HepG2 (cell line): ENCODE data around the gene RAP1GAP2. TPM values are rescaled to one million over a fixed set of nuclear protein-coding genes. Genes with fewer than 3 reads are reported as not detected.

Experiments
- ATAC-seq: fragments of 200-7000 bp; cut with Tn5 transposase; 3 replicates; pipeline ENCODE4 v1.9.1; 2020; ENCODE audit warnings: mild to moderate bottlenecking, moderate library complexity
- BruUV-seq: library from RNA; stranded (reverse); fragments of 400-500 nt; replicated peaks from 2 replicates; lab custom pipeline; 2021; lab: Mats Ljungman, UMichigan
- CTCF ChIA-PET: fragments of 300-600 bp; formaldehyde crosslinking; extraction: SDS; loops from one replicate; lab custom pipeline; 2021; ENCODE audit warnings: low total read pairs, inconsistent platforms, low intra/inter-chr PET ratio; lab: Yijun Ruan, JAX
- POLR2A ChIA-PET: fragments of 350-600 bp; sonication (Branson Sonifier 250); formaldehyde crosslinking; loops from one replicate; lab custom pipeline; 2020; ENCODE audit warnings: antibody characterized with exemption, inconsistent platforms; lab: Yijun Ruan, JAX
- DNase-seq: peaks from one replicate; pipeline ENCODE4 v3.0.0-alpha.2; 2015; ENCODE audit warnings: low spot score
- FAIRE-seq: peaks from 3 replicates; lab custom pipeline; 2011; peaks lifted over from hg19 to GRCh38; lab: Jason Lieb, UNC
- H2AFZ ChIP-seq: one replicate; pipeline ENCODE4 v1.6.1; 2011; ENCODE audit warnings: low read length, inconsistent platforms
- H3K27ac ChIP-seq: fragments of 300-600 bp; 3 replicates; pipeline ENCODE4 v1.8.0; 2011; ENCODE audit warnings: mixed run types, mild to moderate bottlenecking, mixed read lengths, low read length, inconsistent platforms; ENCODE audit not compliant: insufficient read depth; ENCODE audit errors: extremely low read length
- H3K27me3 ChIP-seq, 2 experiments: fragments of 200-600 bp in 1 of 2; 2 replicates in 1 of 2; 3 replicates in 1 of 2; pipeline versions ENCODE4 v1.6.0 to v1.8.0; 2011; ENCODE audit warnings: low read length in 2 of 2, mild to moderate bottlenecking in 2 of 2, moderate library complexity in 2 of 2, inconsistent platforms in 1 of 2; ENCODE audit not compliant: insufficient read depth in 2 of 2, control insufficient read depth in 1 of 2
- H3K36me3 ChIP-seq, 2 experiments: fragments of 200-600 bp in 1 of 2; replicated peaks in 1 of 2; 2 replicates in 1 of 2; 3 replicates in 1 of 2; pipeline versions ENCODE4 v1.5.1 to v1.8.0; 2011; ENCODE audit warnings: low read length in 2 of 2, inconsistent platforms in 1 of 2; ENCODE audit not compliant: insufficient read depth in 2 of 2, control insufficient read depth in 1 of 2
- H3K4me1 ChIP-seq: 2 replicates; pipeline ENCODE4 v1.5.1; 2012; ENCODE audit warnings: low read length, inconsistent platforms; ENCODE audit not compliant: insufficient read depth
- H3K4me2 ChIP-seq: 2 replicates; pipeline ENCODE4 v1.6.0; 2011; ENCODE audit warnings: low read depth, low read length, inconsistent platforms
- H3K4me3 ChIP-seq, 3 experiments: fragments of 200-600 bp in 1 of 3; sonication (generic), shearing (Covaris generic) in 1 of 3; replicated peaks in 1 of 3; 2 replicates each; pipeline ENCODE4 v1.5.1; 2011 to 2016; ENCODE audit warnings: low read length in 3 of 3, inconsistent platforms in 2 of 3, low read depth in 2 of 3, mild to moderate bottlenecking in 2 of 3, control low read depth in 1 of 3, mixed read lengths in 1 of 3; ENCODE audit not compliant: insufficient read depth in 1 of 3
- H3K79me2 ChIP-seq: one replicate; pipeline ENCODE4 v1.6.1; 2011; ENCODE audit warnings: low read length, inconsistent platforms; ENCODE audit not compliant: insufficient read depth
- H3K9ac ChIP-seq: 2 replicates; pipeline ENCODE4 v1.6.0; 2011; ENCODE audit warnings: mild to moderate bottlenecking, low read depth, low read length, inconsistent platforms; ENCODE audit not compliant: insufficient read depth
- H3K9me3 ChIP-seq: 2 replicates; pipeline ENCODE4 v1.5.1; 2012; ENCODE audit warnings: mild to moderate bottlenecking, low read length
- H4K20me1 ChIP-seq: 2 replicates; pipeline ENCODE4 v1.6.0; 2011; ENCODE audit warnings: inconsistent platforms, mild to moderate bottlenecking, low read length, moderate library complexity; ENCODE audit not compliant: insufficient read depth
- BHLHE40 ChIP-seq: IDR thresholded peaks from 2 replicates; pipeline ENCODE4 v1.6.1; 2011; ENCODE audit warnings: low read length, improper control_type of control experiment
- CENPT ChIP-seq: sonication (generic); formaldehyde crosslinking; IDR thresholded peaks from 2 replicates; pipeline ENCODE4 v1.8.0; 2022; ENCODE audit warnings: low read depth, mild to moderate bottlenecking, moderate library complexity, missing genetic modification reagents
- POLR2G ChIP-seq: fragments of 200-400 bp; formaldehyde crosslinking; IDR thresholded peaks from 2 replicates; pipeline ENCODE4 v1.6.1; 2018; ENCODE audit warnings: mild to moderate bottlenecking, low read depth, low read length, moderate library complexity
- PRDM10 ChIP-seq: sonication (generic); formaldehyde crosslinking; IDR thresholded peaks from 2 replicates; pipeline ENCODE4 v1.4.0; 2020; ENCODE audit warnings: low read depth, missing genetic modification reagents
- PREB ChIP-seq: sonication (generic); formaldehyde crosslinking; IDR thresholded peaks from 2 replicates; pipeline ENCODE4 v1.4.0; 2020; ENCODE audit warnings: missing genetic modification reagents
- THYN1 ChIP-seq: sonication (generic); formaldehyde crosslinking; IDR thresholded peaks from 2 replicates; pipeline ENCODE4 v1.8.1; 2023; ENCODE audit warnings: low read depth, mild to moderate bottlenecking, moderate library complexity, missing genetic modification reagents, borderline replicate concordance
- TRIM24 ChIP-seq: sonication (generic); formaldehyde crosslinking; IDR thresholded peaks from 2 replicates; pipeline ENCODE4 v1.8.0; 2022; ENCODE audit warnings: mild to moderate bottlenecking, missing genetic modification reagents
- ZNF362 ChIP-seq: sonication (generic); formaldehyde crosslinking; IDR thresholded peaks from 2 replicates; pipeline ENCODE4 v1.4.0; 2020; ENCODE audit warnings: missing genetic modification reagents, mild to moderate bottlenecking, borderline replicate concordance
- ZNF709 ChIP-seq: sonication (generic); formaldehyde crosslinking; IDR thresholded peaks from 2 replicates; pipeline ENCODE4 v1.5.0; 2020; ENCODE audit warnings: mild to moderate bottlenecking, missing genetic modification reagents
- WGBS: methylation state at CpG from one replicate; pipeline ENCODE4 v1.1.6; 2017; ENCODE audit warnings: low lambda C conversion rate; 5-methylcytosine and 5-hydroxymethylcytosine counted together
- in situ Hi-C: cut with HindIII; loops from 2 replicates; pipeline ENCODE4 v1.10.0; 2017; ENCODE audit warnings: low pct_unique_long_range_greater_than_20kb; ENCODE audit not compliant: extremely low pct_ligation_motif_present
- intact Hi-C: fragments of 100-400 bp; cut with micrococcal nuclease; formaldehyde crosslinking; loops from one replicate; pipeline ENCODE4 v1.10.0; 2022; ENCODE audit not compliant: unreplicated experiment
- polyA plus RNA-seq, 8 experiments: library from polyadenylated mRNA; depleted of rRNA in 3 of 8; stranded (reverse) in 7 of 8; unstranded in 1 of 8; fragments of >200 nt; fragmentation: Illumina TruSeq in 4 of 8; extraction: Trizol in 4 of 8; gene quantifications; 2 replicates each; pipeline versions ENCODE4 v1.2.1 to v1.2.3, GENCODE V29; 2011 to 2016; ENCODE audit warnings: low read depth in 4 of 8, missing spikeins in 1 of 8, mixed read lengths in 1 of 8; ENCODE audit not compliant: insufficient read depth in 1 of 8
- total RNA-seq, 5 experiments: library from RNA; depleted of rRNA; stranded (reverse); fragments of >200 nt; fragmentation: Illumina TruSeq; extraction: Trizol; gene quantifications; 2 replicates each; pipeline ENCODE4 v1.2.3, GENCODE V29; 2016; ENCODE audit warnings: low read depth in 1 of 5
- TF ChIP-seq, protein P1 (sequence below): sonication (generic); formaldehyde crosslinking; conservative IDR thresholded peaks from 2 replicates; pipeline ENCODE4 v1.4.0; 2020; ENCODE audit warnings: missing genetic modification reagents
- TF ChIP-seq, protein P2 (sequence below): sonication (generic); formaldehyde crosslinking; IDR thresholded peaks from 2 replicates; pipeline ENCODE4 v1.5.1; 2020; ENCODE audit warnings: mild to moderate bottlenecking, missing genetic modification reagents, borderline replicate concordance

Gene RAP1GAP2
- total and polyA plus RNA-seq, 2 of the 13 experiments (the other 11 are each of a cell fraction or from before 2014, with no cell fraction given), result 10.9 to 12.0 TPM

GRCh38 chr17:2797226-2797625, 988 bp downstream of the RAP1GAP2 start:
- Histone ChIP-seq H3K9ac (no peak overlapping the region), H3K27ac (no peak overlapping the region), H3K4me1 (no peaks in the 10 kb centered on the region), H4K20me1 (no peaks in the 10 kb centered on the region), H2AFZ (no peak overlapping the region), H3K79me2 (no peaks in the 10 kb centered on the region), H3K4me3 (no peak overlapping the region), H3K27me3 (peaks cover 1 to 9% of the 10 kb centered on the region in 2 experiments; a peak in 3 of 5 replicates), H3K36me3 (no peaks in the 10 kb centered on the region), H3K4me2 (no peak overlapping the region), H3K9me3 (no peaks in the 10 kb centered on the region)
- BruUV-seq, result no TSS peak
- ChIA-PET POLR2A (no interaction called here), CTCF (no interaction called here)
- ATAC-seq (no peak), DNase-seq (no peak), FAIRE-seq (no peak)
- in situ Hi-C loops (no loop called here), intact Hi-C loops (no loop called here)
- 41% methylated on average over 14 of the region's 15 CpGs for WGBS
- TF ChIP-seq ZNF362 (CRISPR knock-in tag) (no peak), BHLHE40 (no peak), POLR2G (no peak), PREB (no peak), ZNF709 (CRISPR knock-in tag) (no peak), CENPT (CRISPR knock-in tag) (no peak), THYN1 (CRISPR knock-in tag) (no peak), TRIM24 (no peak), PRDM10 (CRISPR knock-in tag) (no peak)
- TF ChIP-seq, protein P1, sequence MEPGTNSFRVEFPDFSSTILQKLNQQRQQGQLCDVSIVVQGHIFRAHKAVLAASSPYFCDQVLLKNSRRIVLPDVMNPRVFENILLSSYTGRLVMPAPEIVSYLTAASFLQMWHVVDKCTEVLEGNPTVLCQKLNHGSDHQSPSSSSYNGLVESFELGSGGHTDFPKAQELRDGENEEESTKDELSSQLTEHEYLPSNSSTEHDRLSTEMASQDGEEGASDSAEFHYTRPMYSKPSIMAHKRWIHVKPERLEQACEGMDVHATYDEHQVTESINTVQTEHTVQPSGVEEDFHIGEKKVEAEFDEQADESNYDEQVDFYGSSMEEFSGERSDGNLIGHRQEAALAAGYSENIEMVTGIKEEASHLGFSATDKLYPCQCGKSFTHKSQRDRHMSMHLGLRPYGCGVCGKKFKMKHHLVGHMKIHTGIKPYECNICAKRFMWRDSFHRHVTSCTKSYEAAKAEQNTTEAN (CRISPR knock-in tag), result no peak
- TF ChIP-seq, protein P2, sequence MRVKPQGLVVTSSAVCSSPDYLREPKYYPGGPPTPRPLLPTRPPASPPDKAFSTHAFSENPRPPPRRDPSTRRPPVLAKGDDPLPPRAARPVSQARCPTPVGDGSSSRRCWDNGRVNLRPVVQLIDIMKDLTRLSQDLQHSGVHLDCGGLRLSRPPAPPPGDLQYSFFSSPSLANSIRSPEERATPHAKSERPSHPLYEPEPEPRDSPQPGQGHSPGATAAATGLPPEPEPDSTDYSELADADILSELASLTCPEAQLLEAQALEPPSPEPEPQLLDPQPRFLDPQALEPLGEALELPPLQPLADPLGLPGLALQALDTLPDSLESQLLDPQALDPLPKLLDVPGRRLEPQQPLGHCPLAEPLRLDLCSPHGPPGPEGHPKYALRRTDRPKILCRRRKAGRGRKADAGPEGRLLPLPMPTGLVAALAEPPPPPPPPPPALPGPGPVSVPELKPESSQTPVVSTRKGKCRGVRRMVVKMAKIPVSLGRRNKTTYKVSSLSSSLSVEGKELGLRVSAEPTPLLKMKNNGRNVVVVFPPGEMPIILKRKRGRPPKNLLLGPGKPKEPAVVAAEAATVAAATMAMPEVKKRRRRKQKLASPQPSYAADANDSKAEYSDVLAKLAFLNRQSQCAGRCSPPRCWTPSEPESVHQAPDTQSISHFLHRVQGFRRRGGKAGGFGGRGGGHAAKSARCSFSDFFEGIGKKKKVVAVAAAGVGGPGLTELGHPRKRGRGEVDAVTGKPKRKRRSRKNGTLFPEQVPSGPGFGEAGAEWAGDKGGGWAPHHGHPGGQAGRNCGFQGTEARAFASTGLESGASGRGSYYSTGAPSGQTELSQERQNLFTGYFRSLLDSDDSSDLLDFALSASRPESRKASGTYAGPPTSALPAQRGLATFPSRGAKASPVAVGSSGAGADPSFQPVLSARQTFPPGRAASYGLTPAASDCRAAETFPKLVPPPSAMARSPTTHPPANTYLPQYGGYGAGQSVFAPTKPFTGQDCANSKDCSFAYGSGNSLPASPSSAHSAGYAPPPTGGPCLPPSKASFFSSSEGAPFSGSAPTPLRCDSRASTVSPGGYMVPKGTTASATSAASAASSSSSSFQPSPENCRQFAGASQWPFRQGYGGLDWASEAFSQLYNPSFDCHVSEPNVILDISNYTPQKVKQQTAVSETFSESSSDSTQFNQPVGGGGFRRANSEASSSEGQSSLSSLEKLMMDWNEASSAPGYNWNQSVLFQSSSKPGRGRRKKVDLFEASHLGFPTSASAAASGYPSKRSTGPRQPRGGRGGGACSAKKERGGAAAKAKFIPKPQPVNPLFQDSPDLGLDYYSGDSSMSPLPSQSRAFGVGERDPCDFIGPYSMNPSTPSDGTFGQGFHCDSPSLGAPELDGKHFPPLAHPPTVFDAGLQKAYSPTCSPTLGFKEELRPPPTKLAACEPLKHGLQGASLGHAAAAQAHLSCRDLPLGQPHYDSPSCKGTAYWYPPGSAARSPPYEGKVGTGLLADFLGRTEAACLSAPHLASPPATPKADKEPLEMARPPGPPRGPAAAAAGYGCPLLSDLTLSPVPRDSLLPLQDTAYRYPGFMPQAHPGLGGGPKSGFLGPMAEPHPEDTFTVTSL (CRISPR knock-in tag), result no peak
